KOPT-K1 (cell line): ENCODE measurements around the gene TMEM217.

Experiments used
- H3K27ac ChIP-seq: fragments of 200-600 bp; sonication (generic); 2 replicates; pipeline ENCODE4 v1.5.1; 2016; ENCODE audit warnings: antibody characterized with exemption, mild to moderate bottlenecking, low read depth, low read length; ENCODE audit not compliant: poor library complexity, severe bottlenecking
- H3K36me3 ChIP-seq: fragments of 200-600 bp; sonication (generic); 2 replicates; pipeline ENCODE4 v1.5.1; 2017; ENCODE audit warnings: antibody characterized with exemption, mild to moderate bottlenecking, low read length, moderate library complexity; ENCODE audit not compliant: insufficient read depth
- H3K9me3 ChIP-seq: fragments of 200-600 bp; sonication (generic); 2 replicates; pipeline ENCODE4 v1.5.1; 2017; ENCODE audit warnings: antibody characterized with exemption, low read length, mild to moderate bottlenecking; ENCODE audit not compliant: insufficient read depth, poor library complexity, severe bottlenecking

TMEM217 gene

GRCh38 chr6:37242429-37243052, 15.4 kb downstream of the TMEM217 start:
- Histone ChIP-seq H3K36me3 (no peaks in the 10 kb centered on the region), H3K9me3 (no peaks in the 10 kb centered on the region), H3K27ac (no peak overlapping the region)

GRCh38 chr6:37241775-37242428, 16.0 kb downstream of the TMEM217 start:
- H3K27ac ChIP-seq = no peak overlapping the region

GRCh38 chr6:37241131-37241530, 16.8 kb downstream of the TMEM217 start:
- no peaks in the 10 kb centered on the region for H3K36me3 ChIP-seq
- no peak overlapping the region for H3K27ac ChIP-seq
- H3K9me3 ChIP-seq = no peaks in the 10 kb centered on the region

More at GRCh38 chr6:37241775-37242428, 16.0 kb downstream of the TMEM217 start:
- Histone ChIP-seq H3K9me3 (no peaks in the 10 kb centered on the region), H3K36me3 (no peaks in the 10 kb centered on the region)

- H3K9me3 ChIP-seq = no peaks in the 10 kb centered on the region
- no peaks in the 10 kb centered on the region for H3K36me3 ChIP-seq
- H3K27ac ChIP-seq = peak overlapping the region; percentile 38
Measured at GRCh38 chr6:37239950-37240713, 17.8 kb downstream of the TMEM217 start.

- Histone ChIP-seq H3K9me3 (no peaks in the 10 kb centered on the region), H3K27ac (peak overlapping the region; percentile 38)
Measured at GRCh38 chr6:37239526-37239925, 18.4 kb downstream of the TMEM217 start.

GRCh38 chr6:37238381-37238780, 19.6 kb downstream of the TMEM217 start:
- Histone ChIP-seq H3K36me3 (no peaks in the 10 kb centered on the region), H3K9me3 (no peaks in the 10 kb centered on the region), H3K27ac (no peak overlapping the region)

More at GRCh38 chr6:37239526-37239925, 18.4 kb downstream of the TMEM217 start:
- no peaks in the 10 kb centered on the region for H3K36me3 ChIP-seq

GRCh38 chr6:37237789-37238188, 20.2 kb downstream of the TMEM217 start:
- Histone ChIP-seq H3K9me3 (no peaks in the 10 kb centered on the region), H3K27ac (no peak overlapping the region)

GRCh38 chr6:37236921-37237320, 21.0 kb downstream of the TMEM217 start:
- Histone ChIP-seq H3K9me3 (no peaks in the 10 kb centered on the region), H3K36me3 (no peaks in the 10 kb centered on the region), H3K27ac (no peak overlapping the region)

More at GRCh38 chr6:37237789-37238188, 20.2 kb downstream of the TMEM217 start:
- H3K36me3 ChIP-seq = no peaks in the 10 kb centered on the region

GRCh38 chr6:37233541-37233940, 24.4 kb downstream of the TMEM217 start:
- Histone ChIP-seq H3K9me3 (no peaks in the 10 kb centered on the region), H3K36me3 (no peaks in the 10 kb centered on the region), H3K27ac (no peak overlapping the region)

GRCh38 chr6:37232430-37233017, 25.4 kb downstream of the TMEM217 start:
- no peak overlapping the region for H3K27ac ChIP-seq
- H3K9me3 ChIP-seq = no peaks in the 10 kb centered on the region
- H3K36me3 ChIP-seq = no peaks in the 10 kb centered on the region

GRCh38 chr6:37230104-37230503, 27.8 kb downstream of the TMEM217 start:
- Histone ChIP-seq H3K36me3 (no peaks in the 10 kb centered on the region), H3K27ac (no peak overlapping the region), H3K9me3 (no peaks in the 10 kb centered on the region)

- H3K36me3 ChIP-seq = no peaks in the 10 kb centered on the region
- H3K27ac ChIP-seq = no peak overlapping the region
- no peaks in the 10 kb centered on the region for H3K9me3 ChIP-seq
Measured at GRCh38 chr6:37225350-37226169, 32.4 kb downstream of the TMEM217 start.

- no peaks in the 10 kb centered on the region for H3K36me3 ChIP-seq
- H3K27ac ChIP-seq = peak overlapping the region; percentile 64
- no peaks in the 10 kb centered on the region for H3K9me3 ChIP-seq
Measured at GRCh38 chr6:37222992-37223391, 35.0 kb downstream of the TMEM217 start.

GRCh38 chr6:37222125-37222967, 35.6 kb downstream of the TMEM217 start:
- Histone ChIP-seq H3K9me3 (no peaks in the 10 kb centered on the region), H3K36me3 (no peaks in the 10 kb centered on the region), H3K27ac (peak overlapping the region; percentile 64)
